Measurements from ENCODE around the gene FBXL5.

The FBXL5 gene

DNA sequence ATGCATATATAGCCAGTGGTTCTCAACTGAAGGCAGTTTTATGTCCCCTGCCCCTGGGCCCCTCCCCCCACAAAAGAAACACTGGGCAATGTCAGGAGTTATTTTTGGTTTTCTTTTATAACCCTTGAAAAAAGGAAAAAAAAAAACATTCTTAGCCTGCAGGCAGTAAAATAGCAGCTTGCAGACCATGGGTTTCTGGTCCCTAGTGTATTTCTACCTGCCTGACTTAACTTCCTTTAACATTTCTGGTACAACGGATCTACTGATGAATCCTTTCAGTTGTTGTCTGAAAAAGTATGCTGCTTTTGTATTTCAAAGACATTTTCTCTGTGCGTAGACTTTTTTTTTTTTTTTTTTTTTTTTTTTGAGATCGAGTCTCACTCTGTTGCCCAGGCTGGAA is 15.4 kb upstream of the FBXL5 start:
- no peak for TF ChIP-seq ZFX (IDR thresholded peaks at IDR 0.05; ENCODE audit: borderline replicate concordance)
- TF ChIP-seq, protein P1, sequence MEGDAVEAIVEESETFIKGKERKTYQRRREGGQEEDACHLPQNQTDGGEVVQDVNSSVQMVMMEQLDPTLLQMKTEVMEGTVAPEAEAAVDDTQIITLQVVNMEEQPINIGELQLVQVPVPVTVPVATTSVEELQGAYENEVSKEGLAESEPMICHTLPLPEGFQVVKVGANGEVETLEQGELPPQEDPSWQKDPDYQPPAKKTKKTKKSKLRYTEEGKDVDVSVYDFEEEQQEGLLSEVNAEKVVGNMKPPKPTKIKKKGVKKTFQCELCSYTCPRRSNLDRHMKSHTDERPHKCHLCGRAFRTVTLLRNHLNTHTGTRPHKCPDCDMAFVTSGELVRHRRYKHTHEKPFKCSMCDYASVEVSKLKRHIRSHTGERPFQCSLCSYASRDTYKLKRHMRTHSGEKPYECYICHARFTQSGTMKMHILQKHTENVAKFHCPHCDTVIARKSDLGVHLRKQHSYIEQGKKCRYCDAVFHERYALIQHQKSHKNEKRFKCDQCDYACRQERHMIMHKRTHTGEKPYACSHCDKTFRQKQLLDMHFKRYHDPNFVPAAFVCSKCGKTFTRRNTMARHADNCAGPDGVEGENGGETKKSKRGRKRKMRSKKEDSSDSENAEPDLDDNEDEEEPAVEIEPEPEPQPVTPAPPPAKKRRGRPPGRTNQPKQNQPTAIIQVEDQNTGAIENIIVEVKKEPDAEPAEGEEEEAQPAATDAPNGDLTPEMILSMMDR (IDR thresholded peaks at IDR 0.05): no peak
- no peak overlapping the region for H3K27ac ChIP-seq

DNA sequence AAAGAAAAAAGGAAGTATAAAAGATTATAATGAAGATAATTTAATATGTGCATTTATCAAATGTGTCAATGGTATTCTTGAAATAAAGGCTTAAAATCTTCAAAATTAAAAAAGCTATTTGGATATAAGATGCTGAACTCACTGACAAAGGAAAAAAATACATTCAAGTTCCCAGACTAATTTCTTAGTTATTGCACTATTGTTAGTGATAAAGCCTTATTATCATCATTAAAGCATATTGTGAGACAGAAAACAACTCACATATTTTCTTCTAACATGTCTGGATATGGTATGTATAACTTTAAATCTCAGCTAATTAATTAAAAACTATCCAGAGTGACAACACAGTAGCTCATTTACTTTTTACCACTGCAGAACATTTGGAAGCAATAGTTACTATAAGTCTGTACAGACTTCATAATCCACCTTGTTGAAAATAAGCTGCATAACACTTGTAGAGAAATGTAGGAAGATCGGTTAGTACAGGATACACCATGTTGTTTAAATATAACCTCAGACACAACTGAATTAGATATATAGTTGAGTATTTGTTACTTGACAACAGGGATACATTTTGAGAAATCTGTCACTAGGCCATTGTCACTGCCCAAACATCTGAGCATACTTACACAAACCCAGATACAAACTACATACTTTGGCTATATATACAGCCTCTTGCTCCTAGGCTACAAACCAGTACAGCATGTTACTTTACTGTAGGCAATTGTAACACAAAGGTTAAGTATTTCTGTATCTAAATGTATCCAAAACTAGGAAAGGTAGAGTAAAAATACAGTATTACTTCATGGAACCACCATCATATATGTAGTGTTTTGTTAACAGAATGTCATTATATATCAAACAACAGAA is 13.6 kb upstream of the FBXL5 start:
- no peak overlapping the region for H3K27ac ChIP-seq
- TF ChIP-seq ZFX (IDR thresholded peaks at IDR 0.05; ENCODE audit: borderline replicate concordance): no peak
- TF ChIP-seq, protein P1 (IDR thresholded peaks at IDR 0.05): no peak

DNA sequence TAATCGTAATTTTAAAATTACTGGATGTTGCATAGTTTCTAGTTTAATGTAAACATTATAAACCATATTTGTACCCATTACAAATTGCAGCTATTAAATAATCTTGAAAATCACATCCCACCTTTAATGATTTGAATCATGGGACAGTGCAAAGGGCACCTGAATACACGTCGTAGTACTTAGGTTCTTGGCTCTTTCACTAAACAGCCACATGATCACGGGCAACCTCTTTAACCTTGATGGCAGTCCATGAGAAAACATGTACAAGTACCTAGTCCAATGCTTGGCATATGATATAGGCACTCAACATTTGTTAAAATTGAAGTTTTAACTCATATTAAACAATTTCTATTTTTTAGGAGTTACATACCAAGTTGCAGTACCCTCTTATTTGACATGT is 11.8 kb upstream of the FBXL5 start:
- no peak overlapping the region for H3K27ac ChIP-seq
- TF ChIP-seq ZFX (IDR thresholded peaks at IDR 0.05; ENCODE audit: borderline replicate concordance): no peak
- TF ChIP-seq, protein P1 (IDR thresholded peaks at IDR 0.05): no peak

DNA sequence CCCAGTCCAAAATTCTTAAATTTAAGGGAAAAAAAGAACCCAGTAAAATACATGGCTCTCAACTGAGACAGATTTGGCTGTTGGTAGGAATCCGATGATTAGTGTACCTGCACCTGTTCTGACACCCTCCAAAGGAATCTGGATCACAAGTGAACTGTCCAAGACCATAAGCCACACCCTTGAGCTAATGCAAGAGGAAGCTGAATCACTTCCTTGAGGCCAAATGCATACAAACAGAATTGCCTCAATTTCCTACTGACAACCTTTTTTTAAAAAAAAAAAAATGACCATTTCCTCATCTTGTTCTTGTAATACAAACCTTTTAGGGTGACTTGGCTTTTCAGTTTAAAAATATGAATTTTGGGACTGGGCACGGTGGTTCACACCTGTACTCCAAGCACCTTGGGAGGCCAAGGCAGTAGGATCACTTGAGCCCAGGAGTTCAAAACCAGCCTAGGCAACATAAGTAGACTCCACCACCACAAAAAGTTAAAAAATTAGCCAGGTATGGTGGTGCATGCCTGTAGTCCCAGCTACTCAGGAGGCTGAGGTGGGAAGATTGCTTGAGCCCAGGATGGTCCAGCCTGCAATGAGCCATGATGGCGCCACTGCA is 10.7 kb upstream of the FBXL5 start:
- no peak for TF ChIP-seq ZFX (IDR thresholded peaks at IDR 0.05; ENCODE audit: borderline replicate concordance)
- TF ChIP-seq, protein P1 (IDR thresholded peaks at IDR 0.05): no peak
- no peak overlapping the region for H3K27ac ChIP-seq

DNA sequence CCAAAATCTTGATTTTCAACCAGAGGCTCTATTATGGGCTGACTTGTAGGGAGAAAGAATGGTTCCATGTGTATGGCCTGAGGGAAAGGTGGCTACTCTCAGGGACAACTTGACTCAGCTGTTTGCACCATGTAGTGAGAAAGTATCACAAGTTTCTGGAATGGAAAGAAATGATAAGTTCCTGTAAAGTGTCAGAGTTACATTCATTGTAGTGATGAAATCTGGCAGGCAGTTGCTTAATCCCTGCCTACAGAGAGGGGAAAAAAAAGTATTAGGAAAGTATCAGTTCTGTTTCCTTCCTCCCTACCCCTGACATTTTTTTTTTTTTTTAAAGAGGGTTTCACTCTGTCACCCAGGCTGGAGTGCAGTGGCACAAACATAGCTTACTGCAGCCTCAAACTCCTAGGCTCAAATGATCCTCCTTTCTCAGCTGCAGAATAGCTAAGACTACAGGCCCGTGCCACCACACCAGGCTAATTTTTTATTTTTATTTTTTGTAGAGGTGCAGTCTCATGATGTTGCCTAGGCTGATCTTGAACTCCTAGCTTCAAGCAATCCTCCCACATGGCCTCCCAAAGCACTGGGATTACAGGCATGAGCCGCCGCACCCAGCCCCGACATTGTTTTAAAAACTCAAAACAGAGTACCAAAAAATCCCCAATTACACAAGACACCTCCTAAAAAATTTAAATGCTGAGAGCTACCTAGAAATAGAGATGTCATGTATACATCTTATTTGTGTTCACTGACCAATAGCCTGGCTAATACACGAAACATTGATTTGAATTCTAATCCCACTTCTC is 4.8 kb upstream of the FBXL5 start:
- TF ChIP-seq, protein P1 (IDR thresholded peaks at IDR 0.05): no peak
- TF ChIP-seq ZFX (IDR thresholded peaks at IDR 0.05; ENCODE audit: borderline replicate concordance): no peak
- no peak overlapping the region for H3K27ac ChIP-seq

DNA sequence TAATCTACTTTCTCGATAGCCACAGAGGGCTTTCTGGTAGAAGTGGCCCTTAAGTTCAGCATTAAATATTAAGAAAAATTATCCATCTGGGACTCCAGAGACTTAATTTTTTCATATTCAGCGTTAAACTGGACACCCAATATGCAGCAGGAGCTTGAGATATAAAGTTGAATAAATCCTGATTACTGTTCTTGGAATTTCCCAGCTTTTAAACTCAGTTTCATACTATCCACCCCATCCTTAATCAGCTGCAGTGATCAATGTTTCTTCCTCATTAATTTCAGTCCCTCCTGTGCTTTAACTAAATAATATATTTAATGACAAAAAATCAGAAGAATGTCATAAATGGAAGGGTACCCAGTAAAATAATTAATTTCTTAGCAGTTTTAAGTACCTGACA is 3.6 kb upstream of the FBXL5 start:
- H3K27ac ChIP-seq: no peak overlapping the region
- TF ChIP-seq ZFX (IDR thresholded peaks at IDR 0.05; ENCODE audit: borderline replicate concordance): no peak
- TF ChIP-seq, protein P1 (IDR thresholded peaks at IDR 0.05): no peak
